ENCODE data around the gene LMBRD2.

LMBRD2 gene

DNA sequence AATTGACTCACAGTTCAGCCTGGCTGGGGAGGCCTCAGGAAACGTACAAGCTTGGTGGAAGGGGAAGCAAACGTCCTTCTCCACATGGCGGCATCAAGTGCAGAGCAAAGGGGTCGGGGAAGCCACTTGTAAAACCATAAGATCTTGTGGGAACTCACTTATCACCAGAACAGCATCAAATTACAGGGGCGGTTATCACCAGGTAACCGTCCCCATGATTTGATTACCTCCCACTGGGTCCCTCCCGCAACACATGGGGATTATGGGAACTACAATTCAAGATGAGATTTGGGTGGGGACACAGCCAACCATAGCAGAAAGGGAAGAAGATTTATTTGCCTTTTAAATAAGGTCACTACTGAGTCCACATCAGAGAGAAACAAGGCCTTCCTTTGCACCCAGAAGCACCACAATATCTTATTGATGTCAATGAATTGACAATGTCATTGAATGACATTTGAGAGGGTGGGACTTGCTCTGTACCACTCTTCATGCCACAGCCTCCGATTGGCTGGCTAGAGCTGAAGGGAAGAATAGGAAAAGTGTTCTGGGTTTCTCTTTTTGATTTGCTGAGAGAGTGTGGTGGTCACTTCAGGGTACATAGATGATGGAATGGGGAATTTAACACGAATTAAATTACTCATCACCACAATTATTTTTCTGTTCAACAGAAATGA lies 11.3 kb upstream of the LMBRD2 start:
- TF ChIP-seq, protein P1, sequence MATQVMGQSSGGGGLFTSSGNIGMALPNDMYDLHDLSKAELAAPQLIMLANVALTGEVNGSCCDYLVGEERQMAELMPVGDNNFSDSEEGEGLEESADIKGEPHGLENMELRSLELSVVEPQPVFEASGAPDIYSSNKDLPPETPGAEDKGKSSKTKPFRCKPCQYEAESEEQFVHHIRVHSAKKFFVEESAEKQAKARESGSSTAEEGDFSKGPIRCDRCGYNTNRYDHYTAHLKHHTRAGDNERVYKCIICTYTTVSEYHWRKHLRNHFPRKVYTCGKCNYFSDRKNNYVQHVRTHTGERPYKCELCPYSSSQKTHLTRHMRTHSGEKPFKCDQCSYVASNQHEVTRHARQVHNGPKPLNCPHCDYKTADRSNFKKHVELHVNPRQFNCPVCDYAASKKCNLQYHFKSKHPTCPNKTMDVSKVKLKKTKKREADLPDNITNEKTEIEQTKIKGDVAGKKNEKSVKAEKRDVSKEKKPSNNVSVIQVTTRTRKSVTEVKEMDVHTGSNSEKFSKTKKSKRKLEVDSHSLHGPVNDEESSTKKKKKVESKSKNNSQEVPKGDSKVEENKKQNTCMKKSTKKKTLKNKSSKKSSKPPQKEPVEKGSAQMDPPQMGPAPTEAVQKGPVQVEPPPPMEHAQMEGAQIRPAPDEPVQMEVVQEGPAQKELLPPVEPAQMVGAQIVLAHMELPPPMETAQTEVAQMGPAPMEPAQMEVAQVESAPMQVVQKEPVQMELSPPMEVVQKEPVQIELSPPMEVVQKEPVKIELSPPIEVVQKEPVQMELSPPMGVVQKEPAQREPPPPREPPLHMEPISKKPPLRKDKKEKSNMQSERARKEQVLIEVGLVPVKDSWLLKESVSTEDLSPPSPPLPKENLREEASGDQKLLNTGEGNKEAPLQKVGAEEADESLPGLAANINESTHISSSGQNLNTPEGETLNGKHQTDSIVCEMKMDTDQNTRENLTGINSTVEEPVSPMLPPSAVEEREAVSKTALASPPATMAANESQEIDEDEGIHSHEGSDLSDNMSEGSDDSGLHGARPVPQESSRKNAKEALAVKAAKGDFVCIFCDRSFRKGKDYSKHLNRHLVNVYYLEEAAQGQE (IDR thresholded peaks at IDR 0.05; ENCODE audit: insufficient read depth in 1 of 2, low read depth in 2 of 2, low read length in 2 of 2): no peak
- TF ChIP-seq SIN3A (IDR thresholded peaks at IDR 0.05; ENCODE audit: borderline replicate concordance, insufficient read depth, low read length) (no peak), TAF1 (IDR thresholded peaks at IDR 0.05; ENCODE audit: borderline replicate concordance, insufficient read depth, low read length) (no peak), POLR2AphosphoS5 (IDR thresholded peaks at IDR 0.05; ENCODE audit: low read depth, low read length) (no peak), FOXP2 (optimal IDR thresholded peaks at IDR 0.05; ENCODE audit: borderline replicate concordance, extremely low read depth, extremely low read length, insufficient read depth) (no peak)

DNA sequence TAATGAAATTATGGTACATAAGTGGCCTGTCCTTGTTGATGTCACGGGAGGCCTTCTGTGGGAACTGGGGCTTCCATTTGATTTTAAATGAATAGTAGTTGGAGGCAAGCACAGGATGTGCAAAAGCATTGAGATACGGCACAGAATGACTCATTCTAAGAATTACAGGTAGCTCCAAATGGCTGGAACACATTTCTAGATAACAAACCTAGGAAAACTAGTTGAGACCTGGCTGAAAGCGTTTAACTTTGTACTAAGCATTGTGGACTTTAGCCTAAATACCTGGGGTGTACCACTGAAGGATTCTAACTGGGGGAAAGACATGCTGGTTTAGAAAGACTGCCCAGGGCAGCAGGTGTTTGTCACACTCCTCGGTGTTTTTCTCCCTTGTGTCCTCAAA lies 9.7 kb upstream of the LMBRD2 start:
- TF ChIP-seq SIN3A (IDR thresholded peaks at IDR 0.05; ENCODE audit: borderline replicate concordance, insufficient read depth, low read length) (no peak), TAF1 (IDR thresholded peaks at IDR 0.05; ENCODE audit: borderline replicate concordance, insufficient read depth, low read length) (no peak), FOXP2 (optimal IDR thresholded peaks at IDR 0.05; ENCODE audit: borderline replicate concordance, extremely low read depth, extremely low read length, insufficient read depth) (no peak), POLR2AphosphoS5 (IDR thresholded peaks at IDR 0.05; ENCODE audit: low read depth, low read length) (no peak)
- TF ChIP-seq, protein P1 (IDR thresholded peaks at IDR 0.05; ENCODE audit: insufficient read depth in 1 of 2, low read depth in 2 of 2, low read length in 2 of 2): no peak

DNA sequence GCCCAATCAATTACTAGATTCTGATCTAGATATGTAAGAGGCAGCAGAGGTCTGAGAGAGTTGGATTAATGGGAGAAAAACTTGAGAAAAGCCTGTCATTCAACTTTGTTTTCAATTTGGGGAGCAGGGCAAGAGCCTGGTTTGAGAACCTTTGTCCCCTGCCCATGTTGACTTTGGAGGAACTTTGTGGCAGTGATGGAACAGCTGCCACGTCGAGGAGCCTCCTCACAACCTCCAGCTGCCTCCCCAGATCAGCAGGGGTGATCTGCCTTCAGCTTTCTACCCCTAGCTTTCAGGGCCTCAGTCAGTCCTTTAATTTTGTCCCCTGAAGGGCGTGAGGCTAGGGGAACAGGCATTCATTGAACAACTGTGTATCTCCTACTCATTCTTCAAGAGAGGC lies 8.9 kb upstream of the LMBRD2 start:
- TF ChIP-seq, protein P1 (IDR thresholded peaks at IDR 0.05; ENCODE audit: insufficient read depth in 1 of 2, low read depth in 2 of 2, low read length in 2 of 2): no peak
- TF ChIP-seq TAF1 (IDR thresholded peaks at IDR 0.05; ENCODE audit: borderline replicate concordance, insufficient read depth, low read length): no peak
- no peak for TF ChIP-seq SIN3A (IDR thresholded peaks at IDR 0.05; ENCODE audit: borderline replicate concordance, insufficient read depth, low read length)
- TF ChIP-seq FOXP2 (optimal IDR thresholded peaks at IDR 0.05; ENCODE audit: borderline replicate concordance, extremely low read depth, extremely low read length, insufficient read depth): no peak
- TF ChIP-seq POLR2AphosphoS5 (IDR thresholded peaks at IDR 0.05; ENCODE audit: low read depth, low read length): no peak

DNA sequence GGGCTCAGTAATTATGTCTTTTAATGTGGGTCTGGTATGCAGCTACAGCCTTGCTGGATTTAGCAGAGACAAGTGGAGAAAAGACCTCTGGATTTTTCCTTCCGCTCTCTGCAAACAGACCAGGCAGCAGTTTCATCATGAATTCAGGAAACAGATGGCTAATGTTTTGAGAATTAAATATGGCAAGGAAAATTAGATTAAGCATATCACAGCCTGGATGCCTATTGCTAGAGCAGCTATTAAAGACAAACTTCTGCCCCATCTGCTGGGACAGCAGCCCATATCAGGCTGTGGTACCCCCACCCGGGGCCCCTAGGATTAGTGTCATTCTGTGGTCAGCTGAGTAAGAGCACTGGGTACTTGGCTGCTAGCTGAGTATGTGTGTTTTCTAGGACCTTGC lies 6.5 kb upstream of the LMBRD2 start:
- TF ChIP-seq TAF1 (IDR thresholded peaks at IDR 0.05; ENCODE audit: borderline replicate concordance, insufficient read depth, low read length) (no peak), POLR2AphosphoS5 (IDR thresholded peaks at IDR 0.05; ENCODE audit: low read depth, low read length) (no peak), SIN3A (IDR thresholded peaks at IDR 0.05; ENCODE audit: borderline replicate concordance, insufficient read depth, low read length) (no peak), FOXP2 (optimal IDR thresholded peaks at IDR 0.05; ENCODE audit: borderline replicate concordance, extremely low read depth, extremely low read length, insufficient read depth) (no peak)
- TF ChIP-seq, protein P1 (IDR thresholded peaks at IDR 0.05; ENCODE audit: insufficient read depth in 1 of 2, low read depth in 2 of 2, low read length in 2 of 2): no peak

Measured in PFSK-1 (cell line).